Left lung (tissue), 10 donors: Measurements from ENCODE around the gene GAP43. TPM values are rescaled to one million over a fixed set of nuclear protein-coding genes. Genes with fewer than 3 reads are reported as not detected.

Experiments
- ATAC-seq: fragments of 200-7000 bp; cut with Tn5 transposase; one replicate; pipeline ENCODE4 v1.9.1; 2020; ENCODE audit warnings: moderate library complexity
- DNase-seq, 4 donors: peaks; one replicate each; pipeline ENCODE4 v3.0.0-alpha.2; 2013 to 2020
- H3K27ac ChIP-seq, 2 donors: fragments of 200-600 bp; sonication (generic) in 1 of 2; one replicate each; pipeline versions ENCODE4 v1.5.0 to v1.8.0; 2020 to 2021
- H3K27me3 ChIP-seq, 2 donors: fragments of 200-600 bp; sonication (generic) in 1 of 2; one replicate each; pipeline versions ENCODE4 v1.5.0 to v1.8.0; 2020 to 2021
- H3K36me3 ChIP-seq, 2 donors: fragments of 200-600 bp; sonication (generic) in 1 of 2; one replicate each; pipeline versions ENCODE4 v1.5.0 to v1.8.0; 2020 to 2021
- H3K4me1 ChIP-seq, 2 donors: fragments of 200-600 bp; one replicate each; pipeline ENCODE4 v1.8.0; 2021
- H3K4me3 ChIP-seq, 2 donors: fragments of 200-600 bp; sonication (generic) in 1 of 2; one replicate each; pipeline versions ENCODE4 v1.5.0 to v1.8.0; 2020 to 2021; ENCODE audit warnings: mild to moderate bottlenecking in 1 of 2
- H3K9me3 ChIP-seq, 2 donors: fragments of 200-600 bp; sonication (generic) in 1 of 2; one replicate each; pipeline versions ENCODE4 v1.5.0 to v1.8.0; 2020 to 2021
- CTCF ChIP-seq, 2 donors: fragments of 200-600 bp; sonication (generic) in 1 of 2; IDR thresholded peaks; one replicate each; pipeline versions ENCODE4 v1.5.0 to v1.8.0; 2021; ENCODE audit warnings: antibody characterized with exemption in 2 of 2
- intact Hi-C, 2 donors: fragments of 100-400 bp; cut with DNase I; formaldehyde crosslinking; loops; one replicate each; pipeline versions ENCODE4 v1.11.2 to v1.14.2; 2022
- polyA plus RNA-seq, 6 donors: library from polyadenylated mRNA; unstranded; fragments of 120-200 nt; gene quantifications; one replicate each; pipeline ENCODE4 v1.2.1, GENCODE V29; 2013; ENCODE audit not compliant: insufficient read length in 6 of 6
- total RNA-seq, 2 donors: library from RNA; stranded (reverse); fragmentation: NEBNext Ultra II Directional; extraction: Animal tissue kit (Norgen Biotek cat#: 25700); gene quantifications; one replicate each; pipeline ENCODE4 v1.2.1, GENCODE V29; 2021
- donor health status: DM: no; HTN: yes; CAD: no.
- donor health status: DM: no; HTN: no; CAD: no.

Gene GAP43
- total and polyA plus RNA-seq, 8 donors: 0.29 to 0.54 (median 0.41) TPM; not detected in 1

DNA sequence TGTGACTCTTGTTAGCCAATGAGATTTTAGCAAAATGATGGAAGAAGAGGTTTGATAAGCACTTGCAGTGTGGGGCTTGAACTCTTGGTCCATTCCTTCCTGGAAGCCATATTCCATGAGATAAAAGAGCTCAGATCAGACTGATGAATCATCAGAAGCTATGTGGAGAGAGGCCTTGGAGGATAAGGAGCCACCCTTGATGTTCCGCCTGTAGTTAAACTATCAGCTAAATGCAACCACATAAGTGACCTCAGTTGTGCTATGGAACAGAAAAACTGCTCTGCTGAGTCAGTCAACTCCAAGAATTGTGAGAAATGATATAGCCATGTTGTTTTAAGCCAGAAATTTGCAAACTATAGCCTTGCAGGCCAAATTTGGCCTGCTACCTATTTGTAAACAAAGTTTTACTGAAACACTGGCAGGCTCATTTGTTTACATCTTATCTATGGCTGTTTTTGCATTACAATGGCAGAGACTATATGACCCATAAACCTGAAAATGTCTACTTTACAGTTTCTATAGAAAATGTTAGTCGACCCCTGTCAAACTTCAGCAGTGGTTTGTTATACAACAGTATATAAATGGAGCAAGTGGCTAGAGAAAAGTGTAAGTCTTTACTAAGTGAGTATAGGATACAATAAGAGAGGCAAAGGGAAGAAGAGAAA lies 27.6 kb upstream of the GAP43 start:
- Histone ChIP-seq H3K4me1 (no peaks in the 10 kb centered on the region), H3K27me3 (no peaks in the 10 kb centered on the region), H3K27ac (no peak overlapping the region), H3K36me3 (no peaks in the 10 kb centered on the region), H3K4me3 (no peak overlapping the region), H3K9me3 (peaks cover 0 to 13% of the 10 kb centered on the region in 2 donors)
- DNase-seq (no peak), ATAC-seq (no peak)
- intact Hi-C loops: no loop called here
- TF ChIP-seq CTCF (IDR thresholded peaks at IDR 0.05): no peak

DNA sequence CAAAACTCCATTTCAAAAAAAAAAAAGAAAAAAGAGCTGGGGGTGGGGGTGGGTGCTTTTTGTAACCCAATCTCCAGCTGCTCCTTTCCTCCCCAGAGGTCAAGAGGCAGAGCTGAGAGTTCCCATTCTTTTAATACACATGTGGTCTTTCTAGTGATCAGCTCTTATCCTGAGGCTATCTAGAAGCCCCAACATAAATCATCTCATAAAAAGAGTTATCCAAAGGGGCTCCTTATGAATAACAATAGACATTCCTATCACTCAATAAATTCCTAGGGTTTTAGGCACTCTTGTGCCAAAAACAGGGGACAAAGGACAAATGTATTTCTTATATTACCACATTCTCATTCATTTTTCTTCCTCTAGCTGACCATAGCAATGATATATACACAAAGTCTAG lies 25.1 kb upstream of the GAP43 start:
- intact Hi-C loops: no loop called here
- H3K4me3 ChIP-seq: no peak overlapping the region
- DNase-seq (no peak), ATAC-seq (no peak)
- peaks cover 0 to 13% of the 10 kb centered on the region in 2 donors for H3K9me3 ChIP-seq
- H3K4me1 ChIP-seq: no peaks in the 10 kb centered on the region
- no peak for TF ChIP-seq CTCF (IDR thresholded peaks at IDR 0.05)
- no peaks in the 10 kb centered on the region for H3K27me3 ChIP-seq
- no peaks in the 10 kb centered on the region for H3K36me3 ChIP-seq
- no peak overlapping the region for H3K27ac ChIP-seq

- TF ChIP-seq CTCF (IDR thresholded peaks at IDR 0.05): no peak
- Histone ChIP-seq H3K27ac (no peak overlapping the region), H3K4me3 (no peak overlapping the region), H3K36me3 (no peaks in the 10 kb centered on the region), H3K4me1 (no peaks in the 10 kb centered on the region), H3K27me3 (no peaks in the 10 kb centered on the region), H3K9me3 (no peaks in the 10 kb centered on the region)
- no peak for ATAC-seq
- DNase-seq: peak in 1 of 4 donors; percentile 15
- intact Hi-C loops: no loop called here
These were observed 21.1 kb upstream of the GAP43 start for GRCh38 chr3:115602194-115602593.

DNA sequence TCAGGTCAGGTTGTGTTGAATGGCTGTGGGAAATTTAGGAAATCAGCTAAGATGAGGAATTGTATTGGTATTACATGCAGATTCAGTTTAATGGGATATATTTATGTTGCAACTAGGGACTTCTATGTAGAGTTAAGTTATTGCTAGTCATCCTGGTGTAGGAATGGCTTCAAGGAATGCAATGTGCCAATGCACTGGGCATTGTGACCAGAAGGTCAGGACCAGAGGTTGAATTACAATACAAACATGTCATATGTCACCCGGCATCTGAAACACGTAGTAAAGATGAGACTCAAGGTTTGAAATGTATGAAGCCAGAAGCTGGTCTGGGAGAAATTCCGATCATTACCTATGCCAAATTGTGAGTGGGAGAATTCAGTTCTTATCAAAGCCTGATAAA lies 11.7 kb upstream of the GAP43 start:
- Histone ChIP-seq H3K4me3 (no peak overlapping the region), H3K4me1 (no peaks in the 10 kb centered on the region), H3K27ac (no peak overlapping the region), H3K9me3 (no peaks in the 10 kb centered on the region), H3K27me3 (no peaks in the 10 kb centered on the region), H3K36me3 (no peaks in the 10 kb centered on the region)
- TF ChIP-seq CTCF (IDR thresholded peaks at IDR 0.05): no peak
- intact Hi-C loops: no loop called here
- DNase-seq (no peak), ATAC-seq (no peak)

- no peaks in the 10 kb centered on the region for H3K4me1 ChIP-seq
- no peaks in the 10 kb centered on the region for H3K27me3 ChIP-seq
- no peaks in the 10 kb centered on the region for H3K9me3 ChIP-seq
- intact Hi-C loops: no loop called here
- DNase-seq: no peak
- H3K27ac ChIP-seq: no peak overlapping the region
- no peak for TF ChIP-seq CTCF (IDR thresholded peaks at IDR 0.05)
- no peak overlapping the region for H3K4me3 ChIP-seq
- ATAC-seq: no peak
- H3K36me3 ChIP-seq: no peaks in the 10 kb centered on the region
These were observed 8.1 kb upstream of the GAP43 start for GRCh38 chr3:115615001-115615814.
